Testis (tissue), 3 donors: Measurements from ENCODE around the gene PDIA4. TPM values are rescaled to one million over a fixed set of nuclear protein-coding genes. Genes with fewer than 3 reads are reported as not detected.
A peak's percentile ranks its signal among the peaks of the same experiment; 100 is the strongest.

Experiments
- DNase-seq: peaks from one replicate; pipeline ENCODE4 v3.0.0-alpha.2; 2019
- H3K27ac ChIP-seq, 2 donors: fragments of 200-600 bp; sonication (generic); one replicate each; pipeline ENCODE4 v1.5.1; 2019
- H3K27me3 ChIP-seq: fragments of 200-600 bp; sonication (generic); one replicate; pipeline ENCODE4 v1.5.1; 2019
- H3K36me3 ChIP-seq: fragments of 200-600 bp; sonication (generic); one replicate; pipeline ENCODE4 v1.5.1; 2017; ENCODE audit warnings: low read depth; ENCODE audit errors: missing control alignments
- H3K4me1 ChIP-seq: fragments of 200-600 bp; sonication (generic); one replicate; pipeline ENCODE4 v1.5.1; 2019
- H3K4me3 ChIP-seq, 2 donors: fragments of 200-600 bp; sonication (generic); one replicate each; pipeline ENCODE4 v1.5.1; 2017 to 2019
- H3K9me3 ChIP-seq: fragments of 200-600 bp; sonication (generic); one replicate; pipeline ENCODE4 v1.5.1; 2017
- POLR2A ChIP-seq: fragments of 450-650 bp; IDR thresholded peaks from one replicate; pipeline ENCODE4 v1.6.1; 2017; ENCODE audit warnings: antibody characterized with exemption, mild to moderate bottlenecking, moderate library complexity
- WGBS, 2 donors: methylation state at CpG; one replicate each; pipeline ENCODE4 v1.1.5; 2018; 5-methylcytosine and 5-hydroxymethylcytosine counted together
- intact Hi-C: fragments of 100-400 bp; cut with DNase I; formaldehyde crosslinking; loops from one replicate; pipeline ENCODE4 v1.15.1; 2023; ENCODE audit warnings: low total_unique reads
- polyA plus RNA-seq: library from polyadenylated mRNA; stranded (reverse); fragments of 350-450 nt; fragmentation: Illumina TruSeq; extraction: RNeasy Lipid Tissue Mini Kit (QIAGEN cat#74804); gene quantifications from one replicate; pipeline ENCODE4 v1.2.3, GENCODE V29; 2014; ENCODE audit warnings: low read depth, low replicate concordance; ENCODE audit not compliant: insufficient read depth
- total RNA-seq, 2 donors: library from RNA; depleted of rRNA; stranded (reverse); fragments of >200 nt; gene quantifications; one replicate each; pipeline ENCODE4 v1.2.3, GENCODE V29; 2016
- TF ChIP-seq, protein P1 (sequence below), 3 experiments: fragments of 450-650 bp in 2 of 3; fragments of 200-600 bp in 1 of 3; sonication (generic) in 1 of 3; IDR thresholded peaks; one replicate each; pipeline ENCODE4 v1.5.1; 2016 to 2019; ENCODE audit warnings: antibody characterized with exemption in 3 of 3, mild to moderate bottlenecking in 2 of 3, moderate library complexity in 1 of 3

The PDIA4 gene
- total and polyA plus RNA-seq, 3 donors from 2014 or later: 59.3 to 86.5 (median 67.1) TPM

- WGBS, 2 donors: 51 to 79% methylated on average over 4 of the region's 4 CpGs
- H3K27me3 ChIP-seq: no peaks in the 10 kb centered on the region
- H3K4me1 ChIP-seq: no peaks in the 10 kb centered on the region
- no peaks in the 10 kb centered on the region for H3K36me3 ChIP-seq
- no peaks in the 10 kb centered on the region for H3K9me3 ChIP-seq
- intact Hi-C loops: no loop called here
- H3K27ac ChIP-seq: no peak overlapping the region
- TF ChIP-seq POLR2A: no peak
- TF ChIP-seq, protein P1, sequence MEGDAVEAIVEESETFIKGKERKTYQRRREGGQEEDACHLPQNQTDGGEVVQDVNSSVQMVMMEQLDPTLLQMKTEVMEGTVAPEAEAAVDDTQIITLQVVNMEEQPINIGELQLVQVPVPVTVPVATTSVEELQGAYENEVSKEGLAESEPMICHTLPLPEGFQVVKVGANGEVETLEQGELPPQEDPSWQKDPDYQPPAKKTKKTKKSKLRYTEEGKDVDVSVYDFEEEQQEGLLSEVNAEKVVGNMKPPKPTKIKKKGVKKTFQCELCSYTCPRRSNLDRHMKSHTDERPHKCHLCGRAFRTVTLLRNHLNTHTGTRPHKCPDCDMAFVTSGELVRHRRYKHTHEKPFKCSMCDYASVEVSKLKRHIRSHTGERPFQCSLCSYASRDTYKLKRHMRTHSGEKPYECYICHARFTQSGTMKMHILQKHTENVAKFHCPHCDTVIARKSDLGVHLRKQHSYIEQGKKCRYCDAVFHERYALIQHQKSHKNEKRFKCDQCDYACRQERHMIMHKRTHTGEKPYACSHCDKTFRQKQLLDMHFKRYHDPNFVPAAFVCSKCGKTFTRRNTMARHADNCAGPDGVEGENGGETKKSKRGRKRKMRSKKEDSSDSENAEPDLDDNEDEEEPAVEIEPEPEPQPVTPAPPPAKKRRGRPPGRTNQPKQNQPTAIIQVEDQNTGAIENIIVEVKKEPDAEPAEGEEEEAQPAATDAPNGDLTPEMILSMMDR (IDR thresholded peaks at IDR 0.05): no peak
- peak overlapping the region in 1 of 2 donors; percentile 62 for H3K4me3 ChIP-seq
- DNase-seq: no peak
Observed at GRCh38 chr7:149072438-149072775, 44.1 kb upstream of the PDIA4 start.

- Histone ChIP-seq H3K27ac (no peak overlapping the region), H3K27me3 (no peaks in the 10 kb centered on the region), H3K9me3 (no peaks in the 10 kb centered on the region), H3K4me3 (peak overlapping the region; percentile 54 to 62), H3K4me1 (no peaks in the 10 kb centered on the region), H3K36me3 (no peaks in the 10 kb centered on the region)
- peak; percentile 76 for DNase-seq
- WGBS, 2 donors: 62 to 64% methylated on average over 11 to 45 of the region's 46 CpGs
- intact Hi-C loops: no loop called here
- TF ChIP-seq, protein P1 (IDR thresholded peaks at IDR 0.05): peak in 2 of 3 experiments; percentile 16 to 41
- TF ChIP-seq POLR2A: no peak
Observed at GRCh38 chr7:149071641-149072437, 43.5 kb upstream of the PDIA4 start.

DNA sequence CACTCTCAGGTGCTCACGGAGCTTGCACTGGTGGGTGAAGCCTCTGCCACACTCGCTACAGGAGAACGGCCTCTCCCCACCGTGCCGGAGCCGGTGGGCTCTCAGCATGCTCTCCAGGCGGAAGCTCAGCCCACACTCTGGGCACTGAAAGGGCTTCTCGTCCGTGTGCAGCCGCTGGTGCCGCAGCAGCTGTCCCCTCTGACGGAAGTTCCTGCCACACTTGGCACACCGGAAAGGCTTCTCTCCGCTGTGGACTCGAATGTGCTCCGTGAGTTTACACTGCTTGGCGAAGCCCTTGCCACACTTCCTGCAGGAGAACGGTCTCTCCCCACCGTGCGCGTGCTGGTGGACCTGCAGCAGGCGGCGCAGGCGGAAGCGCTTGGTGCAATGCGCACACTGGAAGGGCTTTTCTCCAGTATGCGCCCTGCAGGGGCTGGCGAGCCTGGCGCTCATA, 42.9 kb upstream of the PDIA4 start:
- peak overlapping the region; percentile 54 to 62 for H3K4me3 ChIP-seq
- intact Hi-C loops: no loop called here
- H3K36me3 ChIP-seq: no peaks in the 10 kb centered on the region
- 72% methylated on average over 13 to 27 of the region's 29 CpGs for WGBS, 2 donors
- H3K27ac ChIP-seq: no peak overlapping the region
- no peak for DNase-seq
- peaks cover 1% of the 10 kb centered on the region for H3K4me1 ChIP-seq
- TF ChIP-seq, protein P1 (IDR thresholded peaks at IDR 0.05): no peak
- no peak for TF ChIP-seq POLR2A
- no peaks in the 10 kb centered on the region for H3K9me3 ChIP-seq
- H3K27me3 ChIP-seq: no peaks in the 10 kb centered on the region

DNA sequence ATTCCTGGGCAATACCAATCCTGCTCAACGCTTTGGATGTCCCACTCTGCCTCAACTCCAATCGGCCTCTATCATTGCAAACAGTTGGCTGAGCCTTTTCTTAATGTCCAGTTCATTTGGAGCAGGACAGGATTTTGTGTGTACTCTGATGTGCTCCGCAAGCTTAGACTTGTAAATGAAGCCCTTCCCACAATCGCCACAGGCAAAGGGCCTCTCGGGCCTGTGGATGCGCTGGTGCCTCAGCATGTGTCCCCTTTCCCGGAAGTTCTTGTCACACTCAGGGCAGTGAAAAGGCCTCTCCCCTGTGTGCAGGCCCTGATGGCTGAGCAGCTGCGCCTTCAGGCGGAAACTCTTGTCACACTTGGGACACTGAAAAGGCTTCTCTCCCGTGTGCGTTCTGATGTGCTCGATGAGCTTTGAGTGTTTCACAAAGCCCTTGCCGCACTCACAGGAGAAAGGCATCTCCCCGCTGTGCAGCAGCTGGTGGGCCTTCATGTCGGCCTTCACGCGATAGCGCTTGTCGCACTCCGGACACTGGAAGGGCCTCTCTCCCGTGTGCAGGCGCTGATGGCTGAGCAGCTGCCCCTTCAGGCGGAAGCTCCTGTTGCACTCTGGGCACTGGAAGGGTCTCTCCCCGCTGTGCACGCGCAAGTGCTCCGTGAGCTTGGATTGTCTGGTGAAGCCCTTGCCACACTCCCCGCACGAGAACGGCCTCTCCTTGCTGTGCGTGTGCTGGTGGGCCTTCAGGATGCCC, 42.2 kb upstream of the PDIA4 start:
- no peak for TF ChIP-seq POLR2A
- TF ChIP-seq, protein P1 (IDR thresholded peaks at IDR 0.05): no peak
- Histone ChIP-seq H3K4me3 (peak overlapping the region; percentile 54 to 62), H3K27ac (no peak overlapping the region), H3K9me3 (no peaks in the 10 kb centered on the region), H3K36me3 (no peaks in the 10 kb centered on the region), H3K27me3 (no peaks in the 10 kb centered on the region), H3K4me1 (peaks cover 4% of the 10 kb centered on the region)
- intact Hi-C loops: no loop called here
- 76 to 79% methylated on average over 19 to 31 of the region's 31 CpGs for WGBS, 2 donors
- DNase-seq: no peak
